Measurements from ENCODE around the gene ZNF460.

Gene ZNF460

GRCh38 chr19:57302727-57303401 is 22.6 kb downstream of the ZNF460 start:
- no peak overlapping the region for H3K4me3 ChIP-seq (ENCODE audit: low read length)
- no peak for TF ChIP-seq ZNF274 (IDR thresholded peaks at IDR 0.05; ENCODE audit: low read depth, low read length)

- no peak for TF ChIP-seq ZNF274 (IDR thresholded peaks at IDR 0.05; ENCODE audit: low read depth, low read length)
- H3K4me3 ChIP-seq (ENCODE audit: low read length) = no peak overlapping the region
These were observed 24.8 kb downstream of the ZNF460 start for GRCh38 chr19:57305056-57305455.

GRCh38 chr19:57308514-57308913 is 28.2 kb downstream of the ZNF460 start:
- TF ChIP-seq ZNF274 (IDR thresholded peaks at IDR 0.05; ENCODE audit: low read depth, low read length) = no peak
- H3K4me3 ChIP-seq (ENCODE audit: low read length) = no peak overlapping the region

- no peak overlapping the region for H3K4me3 ChIP-seq (ENCODE audit: low read length)
- no peak for TF ChIP-seq ZNF274 (IDR thresholded peaks at IDR 0.05; ENCODE audit: low read depth, low read length)
These were observed 30.5 kb downstream of the ZNF460 start for GRCh38 chr19:57310792-57311191.

- H3K4me3 ChIP-seq (ENCODE audit: low read length) = no peak overlapping the region
- TF ChIP-seq ZNF274 (IDR thresholded peaks at IDR 0.05; ENCODE audit: low read depth, low read length) = no peak
These were observed 33.9 kb downstream of the ZNF460 start for GRCh38 chr19:57314146-57314545.

GRCh38 chr19:57317503-57317902 is 37.2 kb downstream of the ZNF460 start:
- TF ChIP-seq ZNF274 (IDR thresholded peaks at IDR 0.05; ENCODE audit: low read depth, low read length) = no peak
- H3K4me3 ChIP-seq (ENCODE audit: low read length) = no peak overlapping the region

- TF ChIP-seq ZNF274 (IDR thresholded peaks at IDR 0.05; ENCODE audit: low read depth, low read length) = no peak
- peak overlapping the region; percentile 83 for H3K4me3 ChIP-seq (ENCODE audit: low read length)
These were observed 39.5 kb downstream of the ZNF460 start for GRCh38 chr19:57319869-57320179.

GRCh38 chr19:57320180-57321084 is 40.1 kb downstream of the ZNF460 start, which contains the start of gene ZNF543:
Gene ZNF543, plus strand, starts transcription at chr19:57320472. Its CDS starts 382 bp downstream, at chr19:57320854.
- TF ChIP-seq ZNF274 (IDR thresholded peaks at IDR 0.05; ENCODE audit: low read depth, low read length) = no peak
- peak within 1 kb of the TSS; percentile 83 for H3K4me3 ChIP-seq (ENCODE audit: low read length)

GRCh38 chr19:57321116-57321515 is 40.8 kb downstream of the ZNF460 start:
- no peak for TF ChIP-seq ZNF274 (IDR thresholded peaks at IDR 0.05; ENCODE audit: low read depth, low read length)

GRCh38 chr19:57321751-57322150 is 41.5 kb downstream of the ZNF460 start:
- TF ChIP-seq ZNF274 (IDR thresholded peaks at IDR 0.05; ENCODE audit: low read depth, low read length) = no peak
- peak overlapping the region; percentile 83 for H3K4me3 ChIP-seq (ENCODE audit: low read length)

More at GRCh38 chr19:57321116-57321515, 40.8 kb downstream of the ZNF460 start:
- H3K4me3 ChIP-seq (ENCODE audit: low read length) = peak overlapping the region; percentile 83

GRCh38 chr19:57324992-57325391 is 44.7 kb downstream of the ZNF460 start:
- no peak overlapping the region for H3K4me3 ChIP-seq (ENCODE audit: low read length)
- no peak for TF ChIP-seq ZNF274 (IDR thresholded peaks at IDR 0.05; ENCODE audit: low read depth, low read length)

- no peak overlapping the region for H3K4me3 ChIP-seq (ENCODE audit: low read length)
- TF ChIP-seq ZNF274 (IDR thresholded peaks at IDR 0.05; ENCODE audit: low read depth, low read length) = no peak
These were observed 47.7 kb downstream of the ZNF460 start for GRCh38 chr19:57327993-57328392.

GRCh38 chr19:57334191-57334590 is 53.9 kb downstream of the ZNF460 start:
- no peak overlapping the region for H3K4me3 ChIP-seq (ENCODE audit: low read length)
- TF ChIP-seq ZNF274 (IDR thresholded peaks at IDR 0.05; ENCODE audit: low read depth, low read length) = no peak

GRCh38 chr19:57338877-57339276 is 58.6 kb downstream of the ZNF460 start:
- no peak overlapping the region for H3K4me3 ChIP-seq (ENCODE audit: low read length)
- no peak for TF ChIP-seq ZNF274 (IDR thresholded peaks at IDR 0.05; ENCODE audit: low read depth, low read length)

GRCh38 chr19:57342582-57342981 is 62.3 kb downstream of the ZNF460 start:
- no peak overlapping the region for H3K4me3 ChIP-seq (ENCODE audit: low read length)
- TF ChIP-seq ZNF274 (IDR thresholded peaks at IDR 0.05; ENCODE audit: low read depth, low read length) = no peak

All from GM08714 (cell line).